ENCODE measurements around the gene JAZF1.

Gene JAZF1

GRCh38 chr7:28224172-28224571 lies 43.6 kb upstream of the JAZF1 start:
- DNase-seq = no peak
- H3K9me3 ChIP-seq (replicated peaks; ENCODE audit: insufficient read depth, low read length) = no peaks in the 10 kb centered on the region

DNA sequence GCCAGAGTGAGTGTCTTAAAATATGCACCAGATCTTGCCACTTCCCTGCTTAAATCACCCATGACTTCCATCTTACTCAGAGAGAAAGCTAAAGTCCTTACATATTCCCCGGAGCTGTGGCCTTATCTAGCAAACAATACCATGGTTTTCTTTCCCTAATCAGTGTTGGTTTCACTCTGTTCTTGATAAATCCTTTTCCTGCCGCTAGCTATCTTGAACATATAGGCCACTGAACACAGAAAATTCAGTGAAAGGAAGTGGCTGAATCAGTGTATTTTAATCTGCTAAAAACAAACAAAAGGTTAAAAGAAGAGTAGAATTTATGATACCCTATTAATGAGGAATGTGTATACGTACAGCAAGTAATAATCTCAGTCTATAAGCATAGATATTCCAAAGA lies 42.0 kb upstream of the JAZF1 start:
- H3K4me1 ChIP-seq (ENCODE audit: low read length) = no peaks in the 10 kb centered on the region
- no peaks in the 10 kb centered on the region for H3K9me2 ChIP-seq (replicated peaks; ENCODE audit: insufficient read depth, low read length)
- no peaks in the 10 kb centered on the region for H3F3A ChIP-seq (ENCODE audit: insufficient read depth, low read length)
- no peak overlapping the region for H3K4me2 ChIP-seq (ENCODE audit: low read depth, low read length)
- H3K27ac ChIP-seq (ENCODE audit: low read length) = no peak overlapping the region
- H2AFZ ChIP-seq (ENCODE audit: low read length) = no peak overlapping the region
- H3K79me2 ChIP-seq (ENCODE audit: low read length) = no peaks in the 10 kb centered on the region
- no peak overlapping the region for H3K4me3 ChIP-seq (ENCODE audit: low read length)
- H3K9ac ChIP-seq (ENCODE audit: low read length) = no peak overlapping the region
- TF ChIP-seq EZH2 (optimal IDR thresholded peaks at IDR 0.05; ENCODE audit: low read depth, low read length) = no peak
- no peak for TF ChIP-seq EZH2phosphoT487 (IDR thresholded peaks at IDR 0.05; ENCODE audit: low read length)
- TF ChIP-seq CTCF (IDR thresholded peaks at IDR 0.05; ENCODE audit: low read length) = no peak
- no peaks in the 10 kb centered on the region for H3K36me3 ChIP-seq (replicated peaks; ENCODE audit: insufficient read depth, low read length)
- no peak for DNase-seq
- no peaks in the 10 kb centered on the region for H3K27me3 ChIP-seq (replicated peaks; ENCODE audit: insufficient read depth, low read length)
- H4K20me1 ChIP-seq (ENCODE audit: insufficient read depth, low read length) = no peaks in the 10 kb centered on the region
- H3K9me3 ChIP-seq (replicated peaks; ENCODE audit: insufficient read depth, low read length) = no peaks in the 10 kb centered on the region

More at GRCh38 chr7:28224172-28224571, 43.6 kb upstream of the JAZF1 start:
- Histone ChIP-seq H2AFZ (ENCODE audit: low read length) (no peak overlapping the region), H3K9ac (ENCODE audit: low read length) (no peak overlapping the region), H3K27ac (ENCODE audit: low read length) (no peak overlapping the region), H3K79me2 (ENCODE audit: low read length) (no peaks in the 10 kb centered on the region), H3F3A (ENCODE audit: insufficient read depth, low read length) (no peaks in the 10 kb centered on the region), H4K20me1 (ENCODE audit: insufficient read depth, low read length) (no peaks in the 10 kb centered on the region), H3K4me2 (ENCODE audit: low read depth, low read length) (no peak overlapping the region), H3K4me3 (ENCODE audit: low read length) (no peak overlapping the region), H3K9me2 (replicated peaks; ENCODE audit: insufficient read depth, low read length) (no peaks in the 10 kb centered on the region), H3K4me1 (ENCODE audit: low read length) (no peaks in the 10 kb centered on the region), H3K27me3 (replicated peaks; ENCODE audit: insufficient read depth, low read length) (no peaks in the 10 kb centered on the region), H3K36me3 (replicated peaks; ENCODE audit: insufficient read depth, low read length) (no peaks in the 10 kb centered on the region)
- TF ChIP-seq CTCF (IDR thresholded peaks at IDR 0.05; ENCODE audit: low read length) (no peak), EZH2phosphoT487 (IDR thresholded peaks at IDR 0.05; ENCODE audit: low read length) (no peak), EZH2 (optimal IDR thresholded peaks at IDR 0.05; ENCODE audit: low read depth, low read length) (no peak)

DNA sequence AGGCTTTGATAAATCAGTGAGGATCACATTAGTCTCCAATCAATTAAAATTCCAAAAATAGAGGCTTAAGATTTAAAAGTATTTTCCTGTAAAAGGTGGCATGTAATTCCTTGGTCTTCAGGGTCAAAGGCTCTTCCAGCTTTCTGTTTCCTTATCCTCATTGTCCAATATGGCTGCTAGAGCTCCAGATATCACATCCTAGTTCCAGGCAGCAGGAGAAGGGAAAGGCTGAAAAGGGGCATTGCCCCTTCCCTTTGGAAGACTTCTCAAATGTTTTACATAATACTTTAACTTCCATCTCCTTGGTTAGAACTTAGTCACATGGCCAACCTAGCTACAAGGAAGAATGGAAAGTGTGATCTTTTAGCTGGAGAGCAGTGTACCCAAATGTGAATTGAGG lies 39.2 kb upstream of the JAZF1 start:
- Histone ChIP-seq H3K79me2 (ENCODE audit: low read length) (no peaks in the 10 kb centered on the region), H3K27ac (ENCODE audit: low read length) (no peak overlapping the region), H2AFZ (ENCODE audit: low read length) (no peak overlapping the region), H3F3A (ENCODE audit: insufficient read depth, low read length) (no peaks in the 10 kb centered on the region), H3K9me2 (replicated peaks; ENCODE audit: insufficient read depth, low read length) (no peaks in the 10 kb centered on the region), H3K36me3 (replicated peaks; ENCODE audit: insufficient read depth, low read length) (no peaks in the 10 kb centered on the region), H3K27me3 (replicated peaks; ENCODE audit: insufficient read depth, low read length) (no peaks in the 10 kb centered on the region), H3K4me3 (ENCODE audit: low read length) (no peak overlapping the region), H3K9me3 (replicated peaks; ENCODE audit: insufficient read depth, low read length) (no peaks in the 10 kb centered on the region), H4K20me1 (ENCODE audit: insufficient read depth, low read length) (no peaks in the 10 kb centered on the region), H3K4me1 (ENCODE audit: low read length) (no peaks in the 10 kb centered on the region), H3K4me2 (ENCODE audit: low read depth, low read length) (no peak overlapping the region), H3K9ac (ENCODE audit: low read length) (no peak overlapping the region)
- TF ChIP-seq EZH2phosphoT487 (IDR thresholded peaks at IDR 0.05; ENCODE audit: low read length) (no peak), EZH2 (optimal IDR thresholded peaks at IDR 0.05; ENCODE audit: low read depth, low read length) (no peak), CTCF (IDR thresholded peaks at IDR 0.05; ENCODE audit: low read length) (no peak)
- no peak for DNase-seq

Measured in MM.1S (cell line).